Choroid plexus epithelial cell (primary cell): Measurements from ENCODE around the gene SCRN1.

Experiments used
- DNase-seq: peaks from one replicate; pipeline ENCODE4 v3.0.0-alpha.2; 2010; ENCODE audit warnings: low read depth
- H3K4me3 ChIP-seq: 2 replicates; pipeline ENCODE4 v1.5.1; 2011; ENCODE audit warnings: low read depth, mild to moderate bottlenecking, control low read depth, low read length, moderate library complexity
- TF ChIP-seq, protein P1 (sequence below): conservative IDR thresholded peaks from 2 replicates; pipeline ENCODE4 v1.5.1; 2011; ENCODE audit warnings: low read depth, mild to moderate bottlenecking, control low read depth, inconsistent platforms, low read length, moderate library complexity

Gene SCRN1

DNA sequence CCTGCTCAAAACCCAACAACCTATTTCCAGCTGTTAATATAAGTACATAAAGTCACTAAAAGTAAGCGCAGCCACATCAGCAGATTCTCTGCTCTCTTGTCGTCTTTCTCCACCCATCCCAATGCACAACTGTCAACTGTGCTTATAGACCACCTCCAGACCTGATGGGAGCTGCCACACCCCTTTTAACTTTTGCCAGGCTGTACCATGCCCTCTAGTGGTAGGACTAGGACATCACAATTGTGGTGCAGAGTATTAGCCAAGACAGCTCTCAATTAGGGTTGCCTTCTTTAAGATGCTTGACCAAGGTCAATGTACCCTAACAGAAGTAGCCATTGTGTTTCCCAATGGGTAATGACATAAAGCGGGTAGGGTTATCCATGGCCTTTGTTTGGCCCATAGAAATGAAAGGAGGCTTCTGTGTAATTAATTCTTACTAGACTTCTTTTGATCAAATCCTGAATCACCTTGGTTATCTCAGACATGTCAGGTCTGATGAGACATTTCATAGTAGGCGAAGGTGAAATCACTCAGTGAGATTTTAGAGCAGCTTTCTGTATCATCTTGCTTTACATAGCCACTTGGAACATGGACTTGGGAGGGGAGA, 68.1 kb downstream of the SCRN1 start:
- H3K4me3 ChIP-seq, result no peak overlapping the region
- DNase-seq, result peak; percentile 80
- TF ChIP-seq, protein P1, sequence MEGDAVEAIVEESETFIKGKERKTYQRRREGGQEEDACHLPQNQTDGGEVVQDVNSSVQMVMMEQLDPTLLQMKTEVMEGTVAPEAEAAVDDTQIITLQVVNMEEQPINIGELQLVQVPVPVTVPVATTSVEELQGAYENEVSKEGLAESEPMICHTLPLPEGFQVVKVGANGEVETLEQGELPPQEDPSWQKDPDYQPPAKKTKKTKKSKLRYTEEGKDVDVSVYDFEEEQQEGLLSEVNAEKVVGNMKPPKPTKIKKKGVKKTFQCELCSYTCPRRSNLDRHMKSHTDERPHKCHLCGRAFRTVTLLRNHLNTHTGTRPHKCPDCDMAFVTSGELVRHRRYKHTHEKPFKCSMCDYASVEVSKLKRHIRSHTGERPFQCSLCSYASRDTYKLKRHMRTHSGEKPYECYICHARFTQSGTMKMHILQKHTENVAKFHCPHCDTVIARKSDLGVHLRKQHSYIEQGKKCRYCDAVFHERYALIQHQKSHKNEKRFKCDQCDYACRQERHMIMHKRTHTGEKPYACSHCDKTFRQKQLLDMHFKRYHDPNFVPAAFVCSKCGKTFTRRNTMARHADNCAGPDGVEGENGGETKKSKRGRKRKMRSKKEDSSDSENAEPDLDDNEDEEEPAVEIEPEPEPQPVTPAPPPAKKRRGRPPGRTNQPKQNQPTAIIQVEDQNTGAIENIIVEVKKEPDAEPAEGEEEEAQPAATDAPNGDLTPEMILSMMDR, result peak; percentile 94

DNA sequence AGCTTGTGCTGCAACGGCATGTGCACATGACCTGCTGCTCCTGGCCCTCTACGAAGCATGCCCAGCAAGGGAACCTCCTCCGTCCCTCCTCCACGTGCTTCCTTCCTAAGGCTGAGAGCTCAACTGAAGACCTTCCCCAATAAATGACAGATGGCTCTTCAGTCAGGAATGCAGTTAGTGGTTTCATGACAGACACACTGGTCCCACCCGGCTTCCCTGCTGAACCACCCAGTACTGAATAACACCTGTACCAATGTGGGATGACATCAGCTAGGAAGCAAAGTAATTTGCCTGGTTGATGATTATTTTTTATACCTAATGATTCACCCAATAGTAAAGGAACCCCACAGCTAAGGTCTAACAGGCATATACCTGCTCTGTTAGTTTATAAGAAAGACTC, 69.1 kb downstream of the SCRN1 start:
- no peak for DNase-seq
- TF ChIP-seq, protein P1, result no peak

DNA sequence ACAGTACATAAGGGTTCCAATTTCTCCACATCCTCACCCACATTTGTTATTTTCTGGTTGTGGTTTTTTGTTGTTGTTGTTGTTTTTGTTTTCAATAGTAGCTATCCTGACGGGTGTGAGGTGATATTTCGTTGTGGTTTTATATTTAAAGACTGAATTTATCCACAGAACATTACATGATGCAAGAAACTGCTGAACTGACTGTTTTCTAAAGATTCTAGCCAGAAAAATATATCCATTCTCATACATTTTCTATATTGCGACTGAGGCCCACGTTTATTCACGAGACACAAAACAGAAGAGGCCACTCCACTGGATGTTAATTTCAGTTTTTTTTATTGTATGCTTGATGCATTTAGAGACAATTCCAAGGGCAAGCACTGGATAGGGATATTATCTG, 69.8 kb downstream of the SCRN1 start:
- TF ChIP-seq, protein P1, result no peak
- no peak for DNase-seq
- H3K4me3 ChIP-seq, result no peak overlapping the region

More for the DNA sequence above, 69.1 kb downstream of the SCRN1 start:
- H3K4me3 ChIP-seq, result no peak overlapping the region

DNA sequence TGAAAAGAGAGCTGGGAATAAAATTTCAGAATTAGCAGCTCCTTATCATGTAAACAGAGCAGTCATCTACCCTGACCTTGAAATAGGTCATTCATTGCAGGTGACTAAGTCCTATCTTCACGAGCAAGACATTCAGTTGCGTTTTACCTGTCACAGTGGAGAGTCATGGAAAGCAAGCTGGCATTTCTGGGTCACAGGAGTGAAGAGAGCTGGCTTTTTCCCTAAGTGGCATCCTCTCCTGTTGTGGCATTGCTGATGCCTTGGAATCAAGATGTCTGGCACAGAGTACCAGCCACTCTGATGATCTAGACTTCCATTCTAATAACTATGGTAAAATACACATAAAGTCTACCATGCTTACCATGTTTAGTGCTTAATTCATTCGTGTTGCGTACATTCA, 70.8 kb downstream of the SCRN1 start:
- H3K4me3 ChIP-seq, result no peak overlapping the region
- TF ChIP-seq, protein P1, result no peak
- DNase-seq, result no peak

DNA sequence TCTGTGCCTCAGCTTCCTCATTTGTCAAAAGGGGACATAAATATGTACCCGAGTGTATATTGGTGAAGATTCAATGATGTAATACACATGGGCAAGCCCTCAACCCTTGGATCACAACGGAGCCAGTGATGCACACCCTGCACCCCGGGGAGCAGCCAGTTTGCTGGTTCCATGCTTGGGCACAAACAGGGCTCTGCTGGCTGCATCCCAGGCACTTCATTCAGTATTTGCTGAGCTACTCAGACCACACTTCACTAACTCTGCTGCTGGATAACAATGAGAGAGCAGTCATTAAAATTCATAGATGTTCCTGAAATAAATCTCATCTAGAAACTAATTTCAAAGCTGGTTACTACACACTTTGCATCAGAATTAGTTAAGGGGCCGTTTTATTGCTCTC, 72.0 kb downstream of the SCRN1 start:
- no peak for DNase-seq
- TF ChIP-seq, protein P1, result no peak

DNA sequence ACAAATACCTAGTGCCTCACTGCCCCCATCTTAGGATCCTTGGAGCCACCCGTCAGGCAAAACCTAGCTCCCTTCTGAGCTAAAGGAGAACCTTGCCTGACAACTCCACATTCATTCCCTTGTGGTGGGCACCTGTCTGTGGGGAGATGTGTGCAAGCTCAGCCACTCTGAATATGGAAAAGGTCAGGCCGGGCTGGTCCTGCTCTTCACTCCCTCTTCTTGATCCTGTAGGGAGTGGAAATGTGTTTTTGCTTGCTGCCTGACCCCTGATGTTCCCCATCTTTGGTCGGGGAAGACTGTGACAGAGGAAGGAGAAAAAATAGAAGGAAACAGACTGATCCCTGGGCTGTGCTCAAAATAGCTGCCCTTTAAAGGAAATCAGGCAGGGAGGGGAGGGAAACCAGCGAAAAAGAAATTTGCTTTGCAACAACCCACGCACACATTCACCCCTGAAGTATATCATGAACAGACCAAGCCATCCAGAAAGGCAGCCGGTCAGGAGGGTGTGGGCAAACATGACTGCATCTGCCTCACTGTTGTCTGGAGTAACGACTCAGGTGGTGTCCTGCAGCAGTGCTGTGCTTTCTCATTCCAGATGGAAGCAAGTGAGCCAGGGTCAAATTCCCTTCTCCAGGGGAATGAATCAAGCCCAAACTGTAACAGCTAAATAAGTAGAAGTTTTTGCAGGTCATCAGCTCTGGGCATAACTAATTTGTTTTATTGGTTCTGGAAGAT, 74.0 kb downstream of the SCRN1 start:
- peak; percentile 20 for DNase-seq
- TF ChIP-seq, protein P1, result no peak

More for the DNA sequence above, 72.0 kb downstream of the SCRN1 start:
- H3K4me3 ChIP-seq, result no peak overlapping the region

DNA sequence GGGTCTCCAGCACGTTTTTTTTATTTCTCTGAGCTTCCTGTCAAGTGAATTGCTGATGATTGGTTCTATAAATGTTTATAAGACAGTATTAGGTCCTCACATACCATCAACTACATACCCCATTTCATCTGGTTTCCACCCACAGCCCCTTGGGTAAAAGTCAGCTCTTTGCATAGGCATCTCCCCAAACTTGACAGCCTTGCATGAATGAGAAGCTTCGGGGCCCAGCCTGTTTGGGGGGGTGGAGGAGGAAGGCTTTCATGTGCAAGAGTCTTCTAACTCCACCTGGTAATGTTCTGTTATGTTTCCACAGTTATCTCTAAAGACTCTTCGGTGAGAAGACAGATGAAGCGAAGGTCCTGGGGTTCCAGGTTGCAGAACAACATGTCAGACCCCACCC, 75.4 kb downstream of the SCRN1 start:
- TF ChIP-seq, protein P1, result no peak
- no peak overlapping the region for H3K4me3 ChIP-seq
- no peak for DNase-seq

More for the DNA sequence above, 74.0 kb downstream of the SCRN1 start:
- no peak overlapping the region for H3K4me3 ChIP-seq
